Effector CD4-positive, alpha-beta T cell (primary cell): ENCODE data around the gene GNG3.
"Not testable (repeated sequence)": the region's sequence is repeated elsewhere in the genome, so short reads cannot be mapped to it uniquely, and the experiment has no call there.

Source experiments
- DNase-seq: peaks from one replicate; pipeline ENCODE4 v3.0.0-alpha.2; 2020

GNG3 gene

GRCh38 chr11:62688491-62688890, 19.0 kb upstream of the GNG3 start:
- no peak for DNase-seq

GRCh38 chr11:62689421-62690183, 17.9 kb upstream of the GNG3 start, which contains the start of gene LRRN4CL:
TSS of gene LRRN4CL (minus strand) at chr11:62689530. CDS start at chr11:62688508, 1,022 bp downstream.
- DNase-seq: no peak

- not testable (repeated sequence) for DNase-seq
These were observed 13.9 kb upstream of the GNG3 start for GRCh38 chr11:62693624-62694023.

GRCh38 chr11:62694455-62695167, 12.9 kb upstream of the GNG3 start:
- DNase-seq: peak; percentile 80

- no peak for DNase-seq
These were observed 5.2 kb upstream of the GNG3 start for GRCh38 chr11:62702246-62702645.

GRCh38 chr11:62703921-62704320, 3.6 kb upstream of the GNG3 start:
- not testable (repeated sequence) for DNase-seq

GRCh38 chr11:62705413-62705812, 2.1 kb upstream of the GNG3 start:
- no peak for DNase-seq

- DNase-seq: peak; percentile 95
These were observed 1.3 kb upstream of the GNG3 start for GRCh38 chr11:62705880-62706849.

- DNase-seq: no peak
These were observed 627 bp upstream of the GNG3 start for GRCh38 chr11:62706850-62707247.

- DNase-seq: no peak
These were observed 916 bp downstream of the GNG3 start for GRCh38 chr11:62708392-62708791.

- DNase-seq: peak; percentile 34
These were observed 1.3 kb downstream of the GNG3 start for GRCh38 chr11:62708793-62709192.

GRCh38 chr11:62709247-62710000, 1.9 kb downstream of the GNG3 start:
- DNase-seq: peak; percentile 96

- no peak for DNase-seq
These were observed 2.5 kb downstream of the GNG3 start for GRCh38 chr11:62710001-62710345.

- DNase-seq: no peak
These were observed 4.9 kb downstream of the GNG3 start for GRCh38 chr11:62712276-62712812.

- DNase-seq: no peak
These were observed 5.4 kb downstream of the GNG3 start for GRCh38 chr11:62712861-62713260.

- no peak for DNase-seq
These were observed 5.9 kb downstream of the GNG3 start for GRCh38 chr11:62713343-62713742.

GRCh38 chr11:62715150-62716130, 8.0 kb downstream of the GNG3 start:
- DNase-seq: no peak

- DNase-seq: no peak
These were observed 8.7 kb downstream of the GNG3 start for GRCh38 chr11:62716206-62716605.

GRCh38 chr11:62716816-62717215, 9.3 kb downstream of the GNG3 start:
- DNase-seq: no peak

- no peak for DNase-seq
These were observed 12.0 kb downstream of the GNG3 start for GRCh38 chr11:62719302-62719978.
